AG08396 (cell line): Measurements from ENCODE around the gene ACAP3.

Experiments
- DNase-seq: peaks from one replicate; pipeline ENCODE4 v3.0.0; 2012; ENCODE audit warnings: low spot score, mixed read lengths

ACAP3 gene

GRCh38 chr1:1245178-1245816 lies 62.4 kb downstream of the ACAP3 start:
- no peak for DNase-seq

DNA sequence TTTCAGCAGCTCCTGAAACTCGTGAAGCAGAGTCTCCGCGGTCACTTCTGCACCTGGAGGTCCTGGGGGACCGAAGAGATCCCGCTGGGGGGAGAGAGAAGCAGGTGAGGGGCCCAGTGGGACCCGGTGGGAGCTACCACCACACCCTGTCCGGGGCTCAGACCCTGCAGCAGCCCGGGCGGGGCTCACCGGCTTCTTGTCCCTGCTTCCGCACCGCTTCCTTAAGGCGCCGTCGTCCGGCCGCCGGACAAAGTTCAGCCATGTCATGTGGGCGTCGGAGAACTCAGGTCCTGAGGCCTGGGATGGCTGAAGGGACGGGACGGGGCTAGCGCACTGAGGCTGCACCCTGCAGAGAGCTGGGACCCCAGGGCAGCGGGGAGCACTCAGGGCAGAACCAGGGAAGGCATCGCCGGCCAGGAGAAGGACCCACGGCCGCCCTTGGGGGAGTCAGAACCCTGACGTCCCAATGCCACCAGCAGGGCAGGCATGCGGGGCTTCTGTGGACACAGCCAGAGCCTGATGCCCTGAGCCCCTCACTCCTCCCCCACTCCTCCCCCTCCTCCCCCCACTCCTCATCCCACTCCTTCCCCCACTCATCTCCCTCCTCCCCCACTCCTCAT lies 63.4 kb downstream of the ACAP3 start:
- DNase-seq: no peak

GRCh38 chr1:1243807-1244191 lies 63.9 kb downstream of the ACAP3 start:
- no peak for DNase-seq

DNA sequence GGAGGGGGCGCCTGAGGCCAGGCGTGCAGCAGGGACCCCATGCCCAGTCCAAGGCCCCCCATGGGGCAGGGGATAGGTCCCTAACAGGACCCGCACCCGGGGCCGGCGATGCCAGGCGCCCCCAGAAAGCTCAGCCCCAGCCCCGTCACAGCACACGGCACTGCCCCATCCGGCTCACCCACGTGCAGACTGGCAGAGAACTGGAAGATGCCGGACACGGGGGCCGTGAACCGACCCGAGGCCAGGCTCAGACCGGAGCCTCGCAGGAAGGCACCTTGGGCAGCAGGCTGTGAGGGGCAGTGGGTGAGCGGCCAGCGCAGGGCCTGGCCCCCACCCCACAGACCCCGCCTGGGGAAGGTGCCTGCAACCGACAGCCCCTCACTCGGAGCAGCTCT lies 64.5 kb downstream of the ACAP3 start:
- no peak for DNase-seq

GRCh38 chr1:1242461-1243265 lies 65.1 kb downstream of the ACAP3 start:
- DNase-seq: no peak
